Measurements from ENCODE around the gene LYPD1.
A peak's percentile ranks its signal among the peaks of the same experiment; 100 is the strongest.
"Not testable (repeated sequence)": the region's sequence is repeated elsewhere in the genome, so short reads cannot be mapped to it uniquely, and the experiment has no call there.

The LYPD1 gene, protein sequence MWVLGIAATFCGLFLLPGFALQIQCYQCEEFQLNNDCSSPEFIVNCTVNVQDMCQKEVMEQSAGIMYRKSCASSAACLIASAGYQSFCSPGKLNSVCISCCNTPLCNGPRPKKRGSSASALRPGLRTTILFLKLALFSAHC

DNA sequence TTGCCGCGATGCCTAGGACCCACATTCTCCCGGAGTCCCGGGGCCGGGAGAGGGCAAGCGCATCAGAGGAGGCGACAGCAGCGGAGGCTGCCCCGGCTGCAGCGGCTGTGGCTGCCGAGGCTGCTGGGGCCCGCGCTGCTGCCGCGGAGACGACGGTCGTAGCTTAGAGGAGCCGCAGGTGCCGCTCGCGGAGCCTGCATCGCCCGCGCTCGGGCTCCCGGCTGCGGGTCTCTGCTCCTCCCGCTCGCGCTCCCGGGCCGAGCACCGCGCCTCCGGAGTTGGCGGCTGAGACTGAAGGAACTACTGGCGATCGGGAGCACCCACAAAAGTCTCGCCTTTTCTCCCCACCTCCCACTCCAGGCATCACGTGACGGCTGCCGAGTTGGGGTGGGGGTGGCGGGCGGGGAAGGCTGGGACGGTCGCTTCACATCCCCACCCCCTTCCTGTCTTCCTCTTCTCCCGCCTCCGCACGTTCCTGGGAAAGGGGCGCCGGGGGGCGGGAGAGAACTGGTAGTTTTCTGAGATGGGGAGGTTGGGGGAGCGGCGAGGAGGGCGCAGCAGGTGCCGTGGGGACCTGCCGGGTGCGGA lies at the start of gene LYPD1:
Gene LYPD1 (minus strand): TSS at position 298 of the 588 bp plus-strand sequence. CDS start 273 bp downstream, at position 25.
- peak; percentile 57 for DNase-seq

DNA sequence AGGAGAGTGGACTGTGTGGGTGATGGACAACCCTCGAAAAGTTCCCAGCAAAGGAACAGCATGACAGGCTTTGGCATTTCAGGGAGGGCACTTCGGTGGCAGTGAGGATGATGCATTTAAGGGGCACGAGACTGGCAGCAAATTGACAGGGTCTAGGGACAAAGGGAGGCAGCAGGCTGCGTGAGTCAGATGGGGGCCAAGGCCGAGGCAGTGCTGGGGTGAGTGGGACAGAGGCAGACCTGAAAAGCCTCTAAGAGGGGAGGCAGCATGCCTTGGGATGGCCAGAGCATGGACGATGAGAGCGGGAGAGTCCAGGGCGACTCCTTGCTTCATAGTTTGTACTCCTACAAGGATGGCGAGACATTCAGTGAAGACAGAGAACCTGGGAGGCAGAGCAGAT lies 49.5 kb upstream of the LYPD1 start:
- DNase-seq = no peak

DNA sequence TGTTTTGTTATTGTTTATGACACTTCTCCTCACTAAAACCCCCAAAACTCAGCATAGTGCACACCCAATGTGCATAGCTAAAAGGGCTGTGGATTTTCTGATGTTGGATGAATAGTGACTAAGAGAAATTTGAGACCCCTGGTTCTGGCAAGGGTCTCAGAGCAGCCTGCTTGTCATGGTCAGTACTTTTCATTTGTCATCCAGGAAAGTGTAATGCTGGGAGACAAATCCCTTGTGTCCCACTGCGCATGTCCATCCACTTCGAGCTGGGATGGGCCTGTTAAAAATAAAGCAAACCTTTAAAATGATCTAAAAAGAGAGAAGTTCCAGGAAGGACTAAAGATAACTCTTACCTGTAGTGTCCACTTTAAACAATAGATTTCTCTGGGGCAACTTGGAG lies 46.9 kb upstream of the LYPD1 start:
- no peak for DNase-seq

DNA sequence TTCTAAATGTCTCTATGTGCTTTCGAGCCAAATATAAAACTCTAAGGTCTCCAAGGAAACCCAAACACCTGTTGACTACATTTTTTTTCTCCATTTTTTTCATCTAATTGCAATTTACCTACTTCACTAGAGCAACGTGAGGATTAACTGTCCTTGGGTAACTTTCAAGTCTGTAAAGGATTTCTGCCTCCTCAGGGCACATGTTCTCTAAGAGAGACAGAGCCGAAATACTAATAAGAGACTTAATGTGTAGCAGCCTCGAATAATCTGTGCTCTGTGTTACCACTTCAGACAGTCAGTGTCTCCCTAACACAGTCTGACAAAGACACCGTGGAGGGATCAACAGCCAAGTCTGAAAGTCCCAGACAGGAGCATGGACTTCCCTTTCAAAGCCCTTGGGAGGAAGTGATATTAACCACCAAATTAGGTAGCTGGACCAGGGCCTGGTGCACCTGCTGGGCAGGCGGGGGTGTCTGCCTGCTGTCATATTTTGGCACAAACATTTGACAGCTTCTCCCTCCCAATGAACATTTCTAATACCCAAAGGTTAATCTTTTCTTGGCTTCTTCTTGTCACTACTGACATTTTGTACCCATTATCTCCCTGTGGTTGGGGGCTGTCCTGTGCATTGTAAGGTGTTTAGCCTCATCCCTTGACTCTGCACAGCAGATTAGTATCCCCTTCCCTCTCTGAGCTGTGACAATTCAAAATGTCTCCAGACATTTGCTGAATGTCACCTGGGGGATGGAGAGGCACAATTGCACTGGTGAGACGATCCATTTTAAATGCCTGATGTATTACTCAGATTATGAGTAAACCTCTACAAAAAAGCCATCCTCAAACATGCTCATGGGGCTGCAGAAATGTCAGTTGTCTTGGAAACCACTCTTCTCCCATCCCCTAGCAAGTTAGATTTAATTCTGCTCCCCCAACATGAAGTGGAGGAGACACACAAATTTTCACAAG lies 45.7 kb upstream of the LYPD1 start:
- DNase-seq = no peak

DNA sequence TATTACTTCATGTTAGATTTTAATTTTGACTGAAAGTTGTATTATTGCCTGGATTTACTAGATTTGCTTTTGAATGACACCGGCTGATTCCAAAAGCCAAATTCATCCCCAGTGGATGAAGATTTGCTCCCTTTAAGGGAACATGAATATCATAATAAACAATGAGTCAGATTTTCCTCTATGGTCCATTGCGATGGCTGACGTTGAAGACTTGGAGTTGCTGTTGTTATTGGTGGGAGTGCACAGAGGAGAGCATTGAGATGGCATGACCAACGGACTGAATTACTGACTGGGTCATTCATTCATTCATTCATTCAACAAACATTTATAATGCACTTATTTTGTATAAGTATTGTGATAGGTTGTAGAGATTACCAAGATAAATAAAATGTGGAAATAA lies 33.4 kb upstream of the LYPD1 start:
- no peak for DNase-seq

DNA sequence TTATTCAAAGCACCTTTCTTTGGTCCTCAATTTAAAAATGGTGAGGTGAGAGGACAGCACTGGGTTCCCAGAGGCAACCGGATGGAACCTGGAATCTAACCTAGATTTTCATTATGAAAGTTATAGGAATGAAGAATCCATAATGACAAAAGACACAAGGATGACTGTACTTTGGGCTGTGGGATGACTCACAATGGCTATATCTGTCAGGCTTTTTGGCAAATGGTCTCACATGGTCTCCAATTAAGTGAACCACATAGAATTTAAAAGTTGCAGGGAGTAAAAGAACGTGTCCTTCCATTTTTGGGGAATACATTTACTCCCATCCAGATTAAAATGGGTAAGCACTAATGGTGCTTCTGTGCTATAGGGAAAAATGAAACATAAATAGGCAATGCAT lies 31.8 kb upstream of the LYPD1 start:
- no peak for DNase-seq

DNA sequence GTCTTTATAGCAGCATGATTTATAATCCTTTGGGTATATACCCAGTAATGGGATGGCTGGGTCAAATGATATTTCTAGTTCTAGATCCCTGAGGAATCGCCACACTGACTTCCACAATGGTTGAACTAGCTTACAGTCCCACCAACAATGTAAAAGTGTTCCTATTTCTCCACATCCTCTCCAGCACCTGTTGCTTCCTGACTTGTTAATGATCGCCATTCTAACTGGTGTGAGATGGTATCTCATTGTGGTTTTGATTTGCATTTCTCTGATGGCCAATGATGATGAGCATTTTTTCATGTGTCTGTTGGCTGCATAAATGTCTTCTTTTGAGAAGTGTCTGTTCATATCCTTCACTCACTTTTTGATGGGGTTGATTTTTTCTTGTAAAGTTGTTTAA lies 29.8 kb upstream of the LYPD1 start:
- not testable (repeated sequence) for DNase-seq

DNA sequence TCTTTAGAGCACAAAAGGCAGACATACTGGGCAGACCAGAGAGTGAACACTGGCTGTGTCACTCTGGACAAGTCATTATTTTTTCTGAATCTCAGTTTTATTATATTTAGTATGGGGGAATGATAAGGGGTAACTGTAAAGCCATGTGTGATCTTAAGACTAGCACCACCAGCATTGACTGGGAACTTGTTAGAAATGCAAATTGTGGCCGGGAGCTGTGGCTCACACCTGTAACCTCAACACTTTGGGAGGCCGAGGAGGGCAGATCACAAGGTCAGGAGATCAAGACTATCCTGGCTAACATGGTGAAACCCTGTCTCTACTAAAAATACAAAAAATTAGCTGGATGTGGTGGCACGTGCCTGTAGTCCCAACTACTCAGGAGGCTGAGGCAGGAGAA lies 28.3 kb upstream of the LYPD1 start:
- DNase-seq = not testable (repeated sequence)

DNA sequence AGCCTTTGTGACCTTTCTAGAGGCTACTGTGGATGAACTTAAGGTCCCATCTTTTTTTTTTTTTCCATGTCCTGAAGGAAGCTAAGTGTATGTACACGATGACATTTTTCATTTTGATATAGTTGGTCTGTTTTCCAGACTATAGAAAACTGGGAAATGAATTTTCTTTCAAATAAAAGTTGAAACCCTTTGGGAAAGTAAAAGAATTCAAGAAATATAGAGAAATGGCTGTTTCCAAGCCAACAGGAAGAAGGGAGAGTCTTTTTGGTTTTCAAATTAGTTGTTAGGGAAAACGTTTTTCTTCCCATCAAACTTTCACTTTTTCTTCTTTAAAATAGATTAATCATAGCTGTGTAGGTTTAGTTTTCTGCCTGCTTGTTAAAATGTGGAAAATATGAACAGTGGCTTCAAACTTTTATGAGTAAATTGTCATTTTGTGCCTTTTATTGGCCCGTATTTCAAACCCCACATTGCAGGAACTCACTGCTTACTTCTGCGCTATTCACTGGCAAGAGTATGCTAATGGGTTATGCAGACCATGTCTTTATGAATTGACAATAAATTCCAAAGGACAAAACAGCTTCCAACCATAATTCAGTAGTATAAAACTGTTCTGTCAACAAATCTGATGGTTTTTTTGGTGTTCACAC lies 27.7 kb upstream of the LYPD1 start:
- no peak for DNase-seq

DNA sequence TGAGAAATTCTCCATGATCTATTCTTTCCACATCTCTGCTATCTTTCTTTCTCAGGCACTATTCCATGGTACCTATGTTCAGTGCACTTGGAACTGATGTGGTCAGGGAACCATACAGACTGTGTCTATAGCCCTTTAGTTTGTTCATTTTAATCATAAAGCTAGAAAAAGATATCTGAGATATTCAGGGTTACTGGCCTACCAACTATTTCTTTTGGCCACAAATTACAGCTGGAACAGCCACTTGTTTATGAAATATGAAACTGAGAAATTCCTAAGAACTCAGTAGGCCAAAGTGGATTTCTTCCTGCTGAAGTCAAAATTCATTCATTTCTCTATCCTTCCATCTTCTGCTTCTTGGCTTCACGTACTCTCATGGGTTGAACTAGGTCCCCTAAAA lies 22.8 kb upstream of the LYPD1 start:
- DNase-seq = no peak

DNA sequence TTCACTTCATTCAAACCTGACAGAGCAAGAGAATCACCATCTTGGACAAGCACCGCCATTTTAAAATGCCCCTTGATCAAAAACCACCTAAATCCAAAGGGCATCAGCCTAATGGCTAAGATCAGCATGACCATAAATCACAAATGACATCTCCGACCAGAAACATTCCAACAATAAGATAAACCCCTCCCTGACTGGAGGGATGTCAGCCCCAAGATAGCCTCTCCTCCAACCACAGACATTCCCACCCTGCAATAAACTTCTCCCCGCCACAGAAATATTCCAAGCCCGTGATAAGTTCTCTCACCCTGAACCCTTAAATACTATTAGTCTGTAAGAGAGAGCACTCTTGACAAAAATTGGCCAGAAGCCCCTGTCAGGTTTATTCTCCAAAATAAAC lies 21.6 kb upstream of the LYPD1 start:
- DNase-seq = no peak

DNA sequence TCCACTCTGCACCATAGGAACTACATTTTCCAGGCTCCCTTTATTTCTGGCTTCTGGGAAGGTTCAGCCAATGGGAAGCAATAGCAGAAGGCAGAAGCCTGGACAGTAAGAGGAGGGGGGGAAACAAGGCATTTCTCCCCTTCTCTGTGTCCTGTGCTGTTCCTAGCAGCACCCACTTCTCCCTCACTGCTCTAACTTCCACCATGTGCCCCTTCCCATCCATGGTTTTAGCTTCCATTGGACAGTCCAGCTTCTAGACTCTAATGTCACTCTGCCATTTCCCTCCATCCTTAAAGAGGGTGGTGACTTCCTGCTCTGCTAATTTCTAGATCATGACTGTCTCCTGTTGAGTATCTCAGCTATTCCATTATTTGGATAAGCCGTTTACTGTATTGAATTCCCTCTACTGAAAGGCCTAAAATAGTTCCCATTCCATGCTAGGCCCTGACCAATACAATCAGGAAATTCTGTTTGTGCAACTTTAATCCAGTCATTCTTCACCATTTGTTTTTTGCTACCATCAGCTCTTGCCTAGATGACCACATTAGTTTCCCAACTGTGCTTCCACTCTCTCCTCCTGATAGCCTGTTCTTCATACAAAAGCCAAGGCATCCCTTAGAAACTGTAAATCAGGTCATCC lies 20.8 kb upstream of the LYPD1 start:
- DNase-seq = no peak

DNA sequence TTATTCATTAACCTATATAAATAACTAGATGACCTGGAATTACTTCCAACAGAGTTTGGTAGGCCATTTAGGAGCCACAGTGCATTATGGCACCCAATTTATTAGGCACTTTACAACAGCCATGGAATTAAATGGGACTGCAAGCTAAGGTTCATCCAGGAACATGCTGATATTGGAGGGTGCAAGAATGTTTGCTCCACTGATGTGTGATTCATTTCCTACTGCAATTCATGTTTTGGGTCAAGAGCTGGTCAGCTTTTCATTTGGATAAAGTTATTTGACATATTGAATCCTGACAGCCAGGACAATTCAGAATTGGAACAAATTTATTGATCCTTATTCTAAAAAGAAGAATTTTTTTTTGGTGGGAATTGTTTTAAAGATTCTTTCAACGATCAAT lies 11.8 kb upstream of the LYPD1 start:
- no peak for DNase-seq

DNA sequence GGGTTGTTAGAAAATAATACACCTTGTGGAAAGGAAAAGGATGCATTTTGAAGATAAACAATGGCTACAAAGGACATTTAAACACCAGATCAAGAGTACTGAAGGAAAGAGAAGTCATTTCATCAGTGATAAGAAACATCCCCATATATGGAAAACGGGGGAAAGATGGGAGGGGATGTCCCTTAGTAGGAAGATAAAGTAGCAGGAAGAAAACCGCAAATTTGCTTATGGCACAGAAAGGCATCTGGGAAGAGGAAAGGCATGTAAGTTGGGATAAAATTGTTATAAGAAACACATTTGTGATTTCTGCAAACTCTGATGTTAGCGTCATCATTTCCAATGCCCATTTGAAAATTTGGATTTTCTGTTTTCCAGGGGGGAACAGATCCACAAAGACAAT lies 10.5 kb upstream of the LYPD1 start:
- no peak for DNase-seq

DNA sequence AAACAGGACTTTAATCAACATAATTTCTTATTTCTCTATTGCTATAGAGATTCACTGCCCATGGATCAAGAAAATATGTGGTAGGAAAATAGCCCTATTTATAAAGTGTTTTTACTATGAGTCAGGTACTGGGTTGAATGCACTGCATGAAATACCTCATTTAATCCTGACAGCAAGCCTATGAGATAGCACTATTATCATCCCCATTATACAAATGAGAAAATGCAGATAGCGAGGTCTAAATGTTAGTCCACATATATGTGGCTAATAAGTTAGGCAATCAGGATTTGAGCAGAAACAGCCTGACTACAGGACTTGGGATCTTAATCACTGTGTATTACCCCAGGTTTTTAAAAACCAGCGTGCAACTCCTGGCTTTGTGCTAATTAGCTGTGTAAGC lies 8.5 kb upstream of the LYPD1 start:
- DNase-seq = no peak

DNA sequence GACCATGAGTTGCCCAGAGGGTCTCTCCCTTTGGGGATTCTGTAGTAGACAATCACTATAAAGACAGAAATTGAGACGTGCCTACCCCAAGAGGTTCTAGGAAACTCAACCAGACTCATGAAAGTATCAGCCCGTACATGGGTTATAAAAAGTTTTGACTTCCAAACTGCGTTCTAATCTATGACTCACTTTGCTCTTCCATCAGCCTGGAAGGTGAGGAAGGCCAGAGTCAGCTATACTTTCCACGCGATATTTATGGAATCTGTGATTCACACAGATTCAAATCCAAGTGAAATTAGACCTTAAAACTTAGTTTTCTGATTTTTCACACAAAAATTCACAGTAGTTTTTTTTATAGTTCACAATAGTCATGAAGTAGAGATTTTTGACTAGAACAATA lies 7.7 kb upstream of the LYPD1 start:
- DNase-seq = no peak

DNA sequence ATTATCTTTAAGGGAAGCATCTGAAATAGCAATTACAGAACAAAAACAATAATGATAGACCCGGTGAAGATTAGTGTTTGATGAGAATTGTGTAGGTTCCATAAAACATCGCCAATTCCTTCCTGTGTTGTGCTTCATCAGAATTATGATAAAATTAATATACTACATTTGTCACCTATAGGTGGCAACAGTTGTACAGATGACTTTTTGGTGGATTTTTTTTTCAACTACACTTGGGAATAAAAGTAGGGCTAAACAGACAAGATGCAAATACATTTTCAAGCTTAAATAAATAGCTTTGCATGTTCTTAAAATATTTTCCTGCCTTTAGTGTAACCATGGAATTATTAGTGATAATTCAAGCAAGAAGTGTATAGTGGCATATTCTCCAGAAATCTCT lies 7.0 kb upstream of the LYPD1 start:
- DNase-seq = no peak

DNA sequence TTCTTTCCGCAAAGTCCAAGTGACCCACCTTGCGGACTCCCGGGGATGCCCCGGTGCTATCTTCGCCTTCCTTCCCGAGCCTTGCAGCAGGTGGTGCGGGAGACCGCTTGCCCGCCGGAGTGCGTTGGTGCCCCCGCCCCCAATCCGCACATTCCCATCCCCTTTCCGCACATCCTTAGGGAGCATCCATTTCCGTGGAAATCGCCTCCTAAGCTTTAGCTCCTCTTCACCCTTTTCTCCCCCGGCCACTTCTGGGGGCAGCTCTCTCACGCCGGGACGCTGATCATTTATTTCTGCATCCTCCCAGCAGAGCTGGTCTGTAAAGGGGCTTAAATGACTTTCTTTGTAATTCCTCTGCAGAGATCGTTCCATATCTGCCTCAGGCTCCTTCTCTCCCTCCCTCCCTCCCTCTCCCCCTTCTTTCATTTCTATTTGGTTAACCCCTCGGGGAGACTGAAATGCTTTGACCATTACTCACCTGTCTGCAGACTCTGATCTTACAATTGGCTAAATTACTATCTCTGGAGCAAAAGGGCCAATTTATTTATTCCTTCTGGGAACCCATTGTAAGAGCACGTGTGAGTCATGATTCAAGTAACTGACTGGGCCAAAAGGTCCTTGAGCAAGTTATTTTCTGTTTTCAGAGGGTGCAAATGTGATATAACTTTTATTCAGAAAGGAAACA lies 1.3 kb upstream of the LYPD1 start:
- DNase-seq = peak; percentile 26

DNA sequence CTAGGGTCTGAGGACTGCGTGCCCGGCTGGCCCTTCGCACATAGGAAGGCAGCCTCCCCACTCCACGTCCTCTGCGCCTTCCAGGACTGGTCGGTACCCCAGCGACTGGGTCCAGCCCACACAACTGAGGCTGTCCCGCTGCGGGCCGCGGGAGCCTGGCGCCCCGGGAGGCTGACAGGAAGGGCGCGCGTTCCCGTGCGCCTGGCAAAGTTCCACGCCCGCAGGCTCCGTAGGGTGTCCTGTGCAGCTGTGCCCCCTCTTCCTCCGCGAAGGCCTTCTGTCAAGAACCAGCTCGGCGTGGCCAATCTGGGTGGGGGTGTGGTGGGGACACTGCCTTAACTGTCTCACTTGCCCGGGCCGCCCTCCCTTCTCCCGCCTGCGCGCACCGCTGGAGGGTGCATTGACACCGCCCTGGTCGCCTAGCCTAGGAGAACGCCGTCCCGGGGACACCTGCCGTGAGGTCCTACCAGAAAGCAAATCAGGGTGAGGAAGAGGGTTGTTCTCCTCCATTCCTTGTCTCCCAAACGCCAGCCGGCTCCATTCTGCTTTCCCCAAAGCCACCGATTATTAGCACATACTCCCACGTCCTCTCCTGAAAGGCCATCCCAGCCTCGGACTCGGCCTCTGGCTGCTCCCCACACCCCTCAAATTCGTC lies 618 bp upstream of the LYPD1 start:
- peak; percentile 44 for DNase-seq

DNA sequence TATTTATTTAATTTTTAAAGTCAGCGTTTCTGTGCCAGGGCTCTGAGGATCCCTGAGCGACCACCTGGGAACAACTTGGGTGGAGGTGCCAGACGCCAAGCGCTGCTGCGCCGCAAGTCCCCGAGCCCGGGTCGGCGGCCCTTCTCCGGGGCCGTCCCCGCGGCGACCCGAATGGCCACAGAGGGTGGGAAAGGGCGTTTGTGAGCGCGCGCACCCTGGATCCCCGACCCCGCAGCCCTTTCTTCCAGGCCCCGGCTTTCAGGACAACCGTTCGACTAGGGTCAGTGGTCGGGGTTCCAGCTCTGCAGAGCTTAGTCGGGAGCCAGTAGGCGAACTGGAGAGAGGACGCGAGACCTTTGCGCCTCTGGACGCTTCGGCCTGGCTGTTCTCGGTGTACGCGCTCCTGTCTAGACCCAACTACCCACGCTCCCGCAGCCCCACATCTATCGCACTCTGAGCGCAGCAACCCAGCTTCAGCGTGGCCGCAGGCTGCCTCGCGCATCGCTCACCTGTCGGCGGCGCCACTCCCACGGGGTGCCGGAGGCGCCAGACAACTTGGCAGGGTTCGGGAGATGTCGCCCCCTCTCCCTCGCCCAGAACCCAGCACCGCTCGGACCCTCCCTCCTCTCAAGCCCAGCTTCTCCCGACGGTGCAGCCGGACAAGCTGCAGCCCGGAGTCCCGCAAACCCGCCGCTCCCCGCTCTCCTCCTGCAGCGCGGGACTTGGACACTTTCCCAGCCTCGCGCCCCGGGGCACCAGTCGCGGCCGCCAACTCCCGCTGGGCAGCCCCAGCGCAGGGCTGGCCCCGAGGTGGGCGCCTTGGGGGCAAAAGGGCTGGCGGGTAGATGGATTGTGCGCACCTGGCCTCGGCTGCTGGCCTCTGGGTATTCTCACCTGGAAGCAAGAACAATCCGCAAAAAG lies 758 bp downstream of the LYPD1 start:
- DNase-seq = peak; percentile 33
